Keratinocyte (primary cell): ENCODE measurements around the gene FBXO15. TPM values are rescaled to one million over a fixed set of nuclear protein-coding genes. Genes with fewer than 3 reads are reported as not detected.

Experiments
- DNase-seq: peaks from one replicate; pipeline ENCODE4 v3.0.0-alpha.2; 2011; ENCODE audit warnings: low read depth, missing footprints, low spot score
- FAIRE-seq: peaks from 2 replicates; lab custom pipeline; 2011; peaks lifted over from hg19 to GRCh38; lab: Jason Lieb, UNC
- H2AFZ ChIP-seq: 2 replicates; pipeline ENCODE4 v1.6.0; 2012; ENCODE audit warnings: low read length, control low read depth, inconsistent platforms; ENCODE audit not compliant: control insufficient read depth
- H3K27ac ChIP-seq: 2 replicates; pipeline ENCODE4 v1.5.1; 2011; ENCODE audit warnings: low read length; ENCODE audit not compliant: control insufficient read depth, insufficient read depth
- H3K27me3 ChIP-seq: 3 replicates; pipeline ENCODE4 v1.6.0; 2011; ENCODE audit warnings: low read length; ENCODE audit not compliant: control insufficient read depth, insufficient read depth; ENCODE audit errors: extremely low read depth
- H3K36me3 ChIP-seq, 2 experiments: 2 replicates in 1 of 2; 3 replicates in 1 of 2; pipeline ENCODE4 v1.5.1; 2011; ENCODE audit warnings: low read length in 2 of 2, mild to moderate bottlenecking in 1 of 2; ENCODE audit not compliant: control insufficient read depth in 2 of 2, insufficient read depth in 2 of 2; ENCODE audit errors: extremely low read depth in 1 of 2
- H3K4me1 ChIP-seq: 3 replicates; pipeline ENCODE4 v1.5.1; 2011; ENCODE audit warnings: low read length; ENCODE audit not compliant: control insufficient read depth, insufficient read depth; ENCODE audit errors: extremely low read depth
- H3K4me2 ChIP-seq: 3 replicates; pipeline ENCODE4 v1.6.0; 2011; ENCODE audit warnings: low read depth, low read length; ENCODE audit not compliant: control insufficient read depth, insufficient read depth; ENCODE audit errors: extremely low read depth
- H3K4me3 ChIP-seq, 3 experiments: fragments of 200-600 bp in 1 of 3; sonication (generic) in 1 of 3; 2 replicates in 2 of 3; 3 replicates in 1 of 3; pipeline ENCODE4 v1.5.1; 2011 to 2016; ENCODE audit warnings: low read length in 3 of 3, mild to moderate bottlenecking in 3 of 3, control low read depth in 2 of 3, inconsistent platforms in 1 of 3, low read depth in 1 of 3, mixed read lengths in 1 of 3, mixed run types in 1 of 3, moderate library complexity in 1 of 3; ENCODE audit not compliant: control insufficient read depth in 2 of 3, insufficient read depth in 2 of 3; ENCODE audit errors: extremely low read depth in 1 of 3
- H3K79me2 ChIP-seq: 2 replicates; pipeline ENCODE4 v1.6.0; 2012; ENCODE audit warnings: low read length; ENCODE audit not compliant: control insufficient read depth, insufficient read depth
- H3K9ac ChIP-seq: 3 replicates; pipeline ENCODE4 v1.6.0; 2011; ENCODE audit warnings: low read length; ENCODE audit not compliant: control insufficient read depth, insufficient read depth; ENCODE audit errors: extremely low read depth
- H3K9me1 ChIP-seq: 3 replicates; pipeline ENCODE4 v1.6.0; 2011; ENCODE audit warnings: low read length; ENCODE audit not compliant: control insufficient read depth, insufficient read depth; ENCODE audit errors: extremely low read depth
- H3K9me3 ChIP-seq: 2 replicates; pipeline ENCODE4 v1.5.1; 2012; ENCODE audit warnings: low read depth, low read length; ENCODE audit not compliant: control insufficient read depth
- H4K20me1 ChIP-seq: 3 replicates; pipeline ENCODE4 v1.6.0; 2011; ENCODE audit warnings: low read length; ENCODE audit not compliant: control insufficient read depth, insufficient read depth; ENCODE audit errors: extremely low read depth
- EZH2 ChIP-seq: IDR thresholded peaks from one replicate; pipeline ENCODE4 v1.6.1; 2012; ENCODE audit warnings: inconsistent platforms, mild to moderate bottlenecking, low read length, moderate library complexity
- dilution Hi-C: fragments of 300-500 bp; cut with MboI; formaldehyde crosslinking; loops from one replicate; pipeline ENCODE4 v1.7.0; 2020; ENCODE audit warnings: low sequenced_read_pairs; ENCODE audit not compliant: extremely low pct_ligation_motif_present
- polyA plus RNA-seq, 5 experiments: library from polyadenylated mRNA; depleted of rRNA in 3 of 5; stranded (reverse) in 3 of 5; stranded (forward) in 1 of 5; unstranded in 1 of 5; fragments of >200 nt; gene quantifications; 1 replicate in 1 of 5; 2 replicates in 3 of 5; 3 replicates in 1 of 5; pipeline versions ENCODE4 v1.2.1 to v1.2.3, GENCODE V29; 2011 to 2012; ENCODE audit warnings: missing spikeins in 2 of 5, low read depth in 1 of 5, low replicate concordance in 1 of 5
- TF ChIP-seq, protein P1 (sequence below), 3 experiments: IDR thresholded peaks in 1 of 3; conservative IDR thresholded peaks in 1 of 3; optimal IDR thresholded peaks in 1 of 3; 2 replicates in 2 of 3; 3 replicates in 1 of 3; pipeline versions ENCODE3 to v1.5.1; 2011; ENCODE audit warnings: low read length in 3 of 3, mild to moderate bottlenecking in 3 of 3, moderate library complexity in 2 of 3, control low read depth in 1 of 3, inconsistent platforms in 1 of 3; ENCODE audit not compliant: insufficient read depth in 2 of 3; ENCODE audit errors: extremely low read depth in 1 of 3

FBXO15 gene
- polyA plus RNA-seq, 1 donor (not counting 4 experiments of a cell fraction or from before 2014, with no cell fraction given), result 0.26 TPM

DNA sequence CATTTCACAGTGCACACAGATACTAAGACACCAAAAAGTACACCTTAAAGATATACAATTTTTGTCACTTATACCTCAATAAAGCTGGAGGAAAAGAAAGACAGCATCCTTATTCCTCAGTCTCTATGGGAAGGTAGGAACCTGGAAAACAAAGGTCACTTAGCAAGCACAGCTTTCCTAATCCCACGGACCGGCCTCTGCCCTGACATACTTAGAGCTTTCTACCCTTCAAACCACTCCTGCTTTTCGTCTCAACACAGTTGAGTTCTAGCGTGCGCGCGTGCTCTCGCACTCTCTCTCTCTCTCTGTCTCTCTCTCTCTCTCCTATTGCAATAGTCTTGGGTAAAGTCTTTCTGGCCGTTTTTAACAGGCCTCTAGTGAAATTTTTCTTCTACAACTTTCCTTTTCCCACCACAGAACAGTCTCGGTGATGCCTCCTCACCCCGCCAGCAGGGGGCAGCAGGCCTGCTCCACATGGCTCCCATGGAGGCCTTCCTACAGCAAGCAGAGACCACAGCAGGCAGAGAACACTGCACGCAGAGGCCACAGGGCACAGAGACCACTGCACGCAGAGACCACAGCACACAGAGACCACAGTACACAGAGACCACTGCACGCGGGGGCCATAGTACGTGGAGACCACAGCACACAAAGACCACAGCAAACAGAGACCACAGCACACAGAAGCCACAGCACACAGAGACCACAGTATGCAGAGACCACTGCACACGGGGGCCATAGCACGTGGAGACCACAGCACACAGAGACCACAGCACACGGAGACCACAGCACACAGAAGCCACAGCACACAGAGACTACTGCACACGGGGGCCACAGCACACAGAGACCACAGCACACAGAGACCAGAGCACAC lies 106.9 kb downstream of the FBXO15 start:
- no peaks in the 10 kb centered on the region for H3K9me1 ChIP-seq
- DNase-seq (no peak), FAIRE-seq (no peak)
- H4K20me1 ChIP-seq, result no peaks in the 10 kb centered on the region
- no peaks in the 10 kb centered on the region for H3K36me3 ChIP-seq
- no peaks in the 10 kb centered on the region for H3K4me1 ChIP-seq
- no peak overlapping the region for H3K27ac ChIP-seq
- no peak overlapping the region for H2AFZ ChIP-seq
- no peak overlapping the region for H3K4me3 ChIP-seq
- TF ChIP-seq EZH2, result no peak
- TF ChIP-seq, protein P1, sequence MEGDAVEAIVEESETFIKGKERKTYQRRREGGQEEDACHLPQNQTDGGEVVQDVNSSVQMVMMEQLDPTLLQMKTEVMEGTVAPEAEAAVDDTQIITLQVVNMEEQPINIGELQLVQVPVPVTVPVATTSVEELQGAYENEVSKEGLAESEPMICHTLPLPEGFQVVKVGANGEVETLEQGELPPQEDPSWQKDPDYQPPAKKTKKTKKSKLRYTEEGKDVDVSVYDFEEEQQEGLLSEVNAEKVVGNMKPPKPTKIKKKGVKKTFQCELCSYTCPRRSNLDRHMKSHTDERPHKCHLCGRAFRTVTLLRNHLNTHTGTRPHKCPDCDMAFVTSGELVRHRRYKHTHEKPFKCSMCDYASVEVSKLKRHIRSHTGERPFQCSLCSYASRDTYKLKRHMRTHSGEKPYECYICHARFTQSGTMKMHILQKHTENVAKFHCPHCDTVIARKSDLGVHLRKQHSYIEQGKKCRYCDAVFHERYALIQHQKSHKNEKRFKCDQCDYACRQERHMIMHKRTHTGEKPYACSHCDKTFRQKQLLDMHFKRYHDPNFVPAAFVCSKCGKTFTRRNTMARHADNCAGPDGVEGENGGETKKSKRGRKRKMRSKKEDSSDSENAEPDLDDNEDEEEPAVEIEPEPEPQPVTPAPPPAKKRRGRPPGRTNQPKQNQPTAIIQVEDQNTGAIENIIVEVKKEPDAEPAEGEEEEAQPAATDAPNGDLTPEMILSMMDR (optimal IDR thresholded peaks at IDR 0.05 in 1 of 3, IDR thresholded peaks at IDR 0.05 in 1 of 3, conservative IDR thresholded peaks at IDR 0.05 in 1 of 3; ENCODE audit: extremely low read depth in 1 of 3, insufficient read depth in 2 of 3, low read length in 3 of 3), result peak; percentile 37 to 73 (median 67)
- no peaks in the 10 kb centered on the region for H3K9me3 ChIP-seq
- H3K9ac ChIP-seq, result no peak overlapping the region
- no peak overlapping the region for H3K4me2 ChIP-seq
- H3K27me3 ChIP-seq, result no peaks in the 10 kb centered on the region
- H3K79me2 ChIP-seq, result no peaks in the 10 kb centered on the region
- dilution Hi-C loops, result no loop called here

DNA sequence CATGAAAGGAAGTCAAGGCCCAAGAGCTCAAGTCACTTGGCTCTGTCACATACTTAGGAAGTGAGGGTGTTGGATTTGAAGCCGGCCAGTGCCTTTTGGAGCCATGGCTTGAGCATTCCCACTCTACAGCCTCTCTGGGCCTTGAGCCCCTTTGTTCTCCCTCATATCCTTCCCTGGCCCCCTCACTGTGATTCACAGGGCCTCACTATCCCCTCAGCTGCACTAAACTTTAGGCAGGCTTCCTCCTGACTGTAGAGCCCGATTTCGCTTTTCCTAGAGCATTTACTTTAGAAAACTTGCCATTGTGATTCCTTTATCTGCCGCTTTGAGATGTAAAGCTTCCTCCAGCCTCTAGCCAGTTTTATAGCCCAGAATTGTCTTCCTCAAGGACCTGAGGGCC lies 107.6 kb downstream of the FBXO15 start:
- no peaks in the 10 kb centered on the region for H3K9me1 ChIP-seq
- H3K79me2 ChIP-seq, result no peaks in the 10 kb centered on the region
- H3K27me3 ChIP-seq, result no peaks in the 10 kb centered on the region
- no peaks in the 10 kb centered on the region for H4K20me1 ChIP-seq
- no peaks in the 10 kb centered on the region for H3K9me3 ChIP-seq
- H3K36me3 ChIP-seq, result no peaks in the 10 kb centered on the region
- H3K9ac ChIP-seq, result no peak overlapping the region
- no peak overlapping the region for H3K4me2 ChIP-seq
- H3K4me3 ChIP-seq, result no peak overlapping the region
- H3K4me1 ChIP-seq, result no peaks in the 10 kb centered on the region
- H2AFZ ChIP-seq, result no peak overlapping the region
- no peak for TF ChIP-seq EZH2
- TF ChIP-seq, protein P1 (optimal IDR thresholded peaks at IDR 0.05 in 1 of 3, IDR thresholded peaks at IDR 0.05 in 1 of 3, conservative IDR thresholded peaks at IDR 0.05 in 1 of 3; ENCODE audit: extremely low read depth in 1 of 3, insufficient read depth in 2 of 3, low read length in 3 of 3), result no peak
- FAIRE-seq (no peak), DNase-seq (no peak)
- dilution Hi-C loops, result no loop called here
- no peak overlapping the region for H3K27ac ChIP-seq
